ENCODE results near the gene DEK.

DNA sequence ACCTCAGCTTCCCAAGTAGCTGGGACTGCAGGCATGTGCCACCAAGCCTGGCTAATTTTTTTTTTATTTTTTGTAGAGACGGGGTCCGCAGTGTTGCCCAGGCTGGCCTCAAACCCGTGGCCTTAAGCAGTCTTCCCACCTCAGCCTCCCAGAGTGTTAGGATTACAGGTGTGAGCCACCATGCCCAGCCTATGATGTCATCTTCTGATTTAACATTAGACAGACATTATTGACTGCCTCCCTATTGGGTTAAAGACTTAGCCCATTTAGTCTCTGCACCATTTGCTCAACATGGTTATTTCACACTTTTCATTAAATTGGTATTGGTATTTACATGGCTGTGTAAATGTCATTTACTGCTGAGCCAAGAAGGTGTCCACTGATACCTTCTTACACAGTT, 46.1 kb downstream of the DEK start:
- TF ChIP-seq, protein P1, sequence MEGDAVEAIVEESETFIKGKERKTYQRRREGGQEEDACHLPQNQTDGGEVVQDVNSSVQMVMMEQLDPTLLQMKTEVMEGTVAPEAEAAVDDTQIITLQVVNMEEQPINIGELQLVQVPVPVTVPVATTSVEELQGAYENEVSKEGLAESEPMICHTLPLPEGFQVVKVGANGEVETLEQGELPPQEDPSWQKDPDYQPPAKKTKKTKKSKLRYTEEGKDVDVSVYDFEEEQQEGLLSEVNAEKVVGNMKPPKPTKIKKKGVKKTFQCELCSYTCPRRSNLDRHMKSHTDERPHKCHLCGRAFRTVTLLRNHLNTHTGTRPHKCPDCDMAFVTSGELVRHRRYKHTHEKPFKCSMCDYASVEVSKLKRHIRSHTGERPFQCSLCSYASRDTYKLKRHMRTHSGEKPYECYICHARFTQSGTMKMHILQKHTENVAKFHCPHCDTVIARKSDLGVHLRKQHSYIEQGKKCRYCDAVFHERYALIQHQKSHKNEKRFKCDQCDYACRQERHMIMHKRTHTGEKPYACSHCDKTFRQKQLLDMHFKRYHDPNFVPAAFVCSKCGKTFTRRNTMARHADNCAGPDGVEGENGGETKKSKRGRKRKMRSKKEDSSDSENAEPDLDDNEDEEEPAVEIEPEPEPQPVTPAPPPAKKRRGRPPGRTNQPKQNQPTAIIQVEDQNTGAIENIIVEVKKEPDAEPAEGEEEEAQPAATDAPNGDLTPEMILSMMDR (IDR thresholded peaks at IDR 0.05), result no peak
- TF ChIP-seq EZH2 (IDR thresholded peaks at IDR 0.05; ENCODE audit: borderline replicate concordance, insufficient read depth, low read depth, low read length, poor library complexity, severe bottlenecking), result no peak
